ENCODE results near the gene PAGE2. TPM values are rescaled to one million over a fixed set of nuclear protein-coding genes. Genes with fewer than 3 reads are reported as not detected.

PAGE2 gene
- total RNA-seq, 1 experiment from 2014 or later: not detected

DNA sequence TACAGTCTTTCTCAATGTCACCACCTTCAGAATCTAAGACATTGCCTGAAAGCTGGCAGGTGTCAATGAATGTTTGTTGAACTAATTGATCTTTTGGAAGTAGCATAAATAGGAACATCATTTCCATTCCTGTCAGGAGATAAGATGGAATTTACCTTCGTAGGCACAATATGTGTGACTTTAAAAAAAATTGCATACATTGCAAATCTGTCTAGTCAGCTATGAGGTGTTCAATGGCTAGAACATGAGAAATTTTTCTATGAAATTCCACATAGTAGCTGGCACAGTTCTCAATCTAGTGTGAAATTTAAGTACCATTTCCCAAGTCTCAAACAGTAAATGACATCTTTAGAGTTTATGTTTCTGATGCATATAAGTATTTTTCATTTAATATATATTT, 10.3 kb downstream of the PAGE2 start:
- H3K27ac ChIP-seq: no peak overlapping the region
- no peaks in the 10 kb centered on the region for H3K79me2 ChIP-seq (ENCODE audit: low read depth)
- no peaks in the 10 kb centered on the region for H3K9me2 ChIP-seq (ENCODE audit: insufficient read depth)
- no TSS peak for BruUV-seq (replicated peaks)
- no peak overlapping the region for H3K4me2 ChIP-seq
- no peaks in the 10 kb centered on the region for H3F3A ChIP-seq (ENCODE audit: insufficient read depth, low read depth)
- H3K27me3 ChIP-seq (ENCODE audit: insufficient read depth, low read depth): no peaks in the 10 kb centered on the region
- H3K9me3 ChIP-seq (ENCODE audit: insufficient read depth, low read depth): no peaks in the 10 kb centered on the region
- CTCF ChIA-PET: no interaction called here
- H3K4me3 ChIP-seq: no peak overlapping the region
- POLR2A ChIA-PET (ENCODE audit: unreplicated experiment): no interaction called here
- no peaks in the 10 kb centered on the region for H4K20me1 ChIP-seq (ENCODE audit: insufficient read depth)
- H3K4me1 ChIP-seq (replicated peaks; ENCODE audit: insufficient read depth): no peaks in the 10 kb centered on the region
- no peak for DNase-seq
- TF ChIP-seq EZH2 (IDR thresholded peaks at IDR 0.05; ENCODE audit: low read depth): no peak
- TF ChIP-seq, protein P1, sequence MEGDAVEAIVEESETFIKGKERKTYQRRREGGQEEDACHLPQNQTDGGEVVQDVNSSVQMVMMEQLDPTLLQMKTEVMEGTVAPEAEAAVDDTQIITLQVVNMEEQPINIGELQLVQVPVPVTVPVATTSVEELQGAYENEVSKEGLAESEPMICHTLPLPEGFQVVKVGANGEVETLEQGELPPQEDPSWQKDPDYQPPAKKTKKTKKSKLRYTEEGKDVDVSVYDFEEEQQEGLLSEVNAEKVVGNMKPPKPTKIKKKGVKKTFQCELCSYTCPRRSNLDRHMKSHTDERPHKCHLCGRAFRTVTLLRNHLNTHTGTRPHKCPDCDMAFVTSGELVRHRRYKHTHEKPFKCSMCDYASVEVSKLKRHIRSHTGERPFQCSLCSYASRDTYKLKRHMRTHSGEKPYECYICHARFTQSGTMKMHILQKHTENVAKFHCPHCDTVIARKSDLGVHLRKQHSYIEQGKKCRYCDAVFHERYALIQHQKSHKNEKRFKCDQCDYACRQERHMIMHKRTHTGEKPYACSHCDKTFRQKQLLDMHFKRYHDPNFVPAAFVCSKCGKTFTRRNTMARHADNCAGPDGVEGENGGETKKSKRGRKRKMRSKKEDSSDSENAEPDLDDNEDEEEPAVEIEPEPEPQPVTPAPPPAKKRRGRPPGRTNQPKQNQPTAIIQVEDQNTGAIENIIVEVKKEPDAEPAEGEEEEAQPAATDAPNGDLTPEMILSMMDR (conservative IDR thresholded peaks at IDR 0.05): no peak
- intact Hi-C loops (cut with micrococcal nuclease; ENCODE audit: unreplicated experiment): no loop called here
- H2AFZ ChIP-seq: no peak overlapping the region
- no peaks in the 10 kb centered on the region for H3K36me3 ChIP-seq (ENCODE audit: low read depth)

DNA sequence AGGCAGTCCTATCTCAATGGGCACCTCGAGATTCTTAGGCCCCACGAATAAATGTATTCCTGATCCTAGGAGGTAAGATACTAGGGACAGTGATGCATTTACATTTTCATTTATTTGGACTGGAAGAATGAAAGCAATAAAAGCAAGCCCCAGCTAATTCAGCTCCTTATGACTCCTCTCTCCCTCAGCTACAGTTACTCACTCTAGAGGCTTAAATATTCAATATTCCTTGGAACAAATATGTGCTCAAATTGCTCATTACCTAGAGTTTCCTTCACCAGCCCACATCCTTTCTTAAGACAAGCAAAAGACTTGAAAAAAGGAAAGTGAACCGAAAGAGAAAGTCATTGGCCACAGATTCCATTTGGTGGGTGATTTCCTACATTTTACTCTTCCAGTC, 13.9 kb downstream of the PAGE2 start:
- no peak overlapping the region for H3K4me3 ChIP-seq
- no peaks in the 10 kb centered on the region for H3K79me2 ChIP-seq (ENCODE audit: low read depth)
- no peaks in the 10 kb centered on the region for H3K9me3 ChIP-seq (ENCODE audit: insufficient read depth, low read depth)
- H3K9me2 ChIP-seq (ENCODE audit: insufficient read depth): no peaks in the 10 kb centered on the region
- no peak overlapping the region for H3K4me2 ChIP-seq
- no peaks in the 10 kb centered on the region for H4K20me1 ChIP-seq (ENCODE audit: insufficient read depth)
- no peak for DNase-seq
- no peaks in the 10 kb centered on the region for H3K36me3 ChIP-seq (ENCODE audit: low read depth)
- H3K27ac ChIP-seq: no peak overlapping the region
- no peaks in the 10 kb centered on the region for H3K27me3 ChIP-seq (ENCODE audit: insufficient read depth, low read depth)
- POLR2A ChIA-PET (ENCODE audit: unreplicated experiment): no interaction called here
- no peaks in the 10 kb centered on the region for H3K4me1 ChIP-seq (replicated peaks; ENCODE audit: insufficient read depth)
- intact Hi-C loops (cut with micrococcal nuclease; ENCODE audit: unreplicated experiment): no loop called here
- H2AFZ ChIP-seq: no peak overlapping the region
- TF ChIP-seq, protein P1 (conservative IDR thresholded peaks at IDR 0.05): no peak
- no peak for TF ChIP-seq EZH2 (IDR thresholded peaks at IDR 0.05; ENCODE audit: low read depth)
- CTCF ChIA-PET: no interaction called here
- BruUV-seq (replicated peaks): no TSS peak
- no peaks in the 10 kb centered on the region for H3F3A ChIP-seq (ENCODE audit: insufficient read depth, low read depth)

DNA sequence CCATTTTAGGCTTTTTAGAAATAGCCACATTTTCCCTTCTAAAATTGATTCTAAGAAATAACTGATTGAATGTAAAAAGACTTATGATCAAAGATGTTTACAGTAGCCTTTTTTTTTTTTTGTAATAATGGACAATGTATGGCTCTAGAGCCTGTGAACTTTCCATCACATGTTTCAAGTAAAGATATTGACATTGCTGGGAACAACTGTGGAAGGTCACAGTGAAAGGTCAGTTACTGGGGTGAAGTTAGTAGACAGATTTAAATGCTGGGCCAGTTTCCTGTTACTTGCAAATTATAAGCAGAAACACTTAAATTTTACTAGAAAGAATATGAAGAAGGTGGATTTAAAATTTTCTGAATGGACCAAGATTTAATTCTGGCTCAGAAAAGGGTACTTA, 18.4 kb downstream of the PAGE2 start:
- H3K27ac ChIP-seq: no peak overlapping the region
- H3K9me2 ChIP-seq (ENCODE audit: insufficient read depth): no peaks in the 10 kb centered on the region
- no peak for DNase-seq
- H3K4me1 ChIP-seq (replicated peaks; ENCODE audit: insufficient read depth): no peaks in the 10 kb centered on the region
- TF ChIP-seq, protein P1 (conservative IDR thresholded peaks at IDR 0.05): no peak
- no peak for TF ChIP-seq EZH2 (IDR thresholded peaks at IDR 0.05; ENCODE audit: low read depth)
- intact Hi-C loops (cut with micrococcal nuclease; ENCODE audit: unreplicated experiment): no loop called here
- no peaks in the 10 kb centered on the region for H3K79me2 ChIP-seq (ENCODE audit: low read depth)
- no peaks in the 10 kb centered on the region for H4K20me1 ChIP-seq (ENCODE audit: insufficient read depth)
- H3K27me3 ChIP-seq (ENCODE audit: insufficient read depth, low read depth): no peaks in the 10 kb centered on the region
- CTCF ChIA-PET: no interaction called here
- H3F3A ChIP-seq (ENCODE audit: insufficient read depth, low read depth): no peaks in the 10 kb centered on the region
- no peak overlapping the region for H3K4me3 ChIP-seq
- no TSS peak for BruUV-seq (replicated peaks)
- H2AFZ ChIP-seq: no peak overlapping the region
- no peaks in the 10 kb centered on the region for H3K9me3 ChIP-seq (ENCODE audit: insufficient read depth, low read depth)
- no peaks in the 10 kb centered on the region for H3K36me3 ChIP-seq (ENCODE audit: low read depth)
- no peak overlapping the region for H3K4me2 ChIP-seq
- POLR2A ChIA-PET (ENCODE audit: unreplicated experiment): no interaction called here

Data from PC-9 (cell line).